HCT116 (cell line): ENCODE data around the gene DCN. TPM values are rescaled to one million over a fixed set of nuclear protein-coding genes. Genes with fewer than 3 reads are reported as not detected.

Experiments
- ATAC-seq: fragments of 200-7000 bp; cut with Tn5 transposase; 2 replicates; pipeline ENCODE4 v1.9.1; 2020; ENCODE audit warnings: mild to moderate bottlenecking, moderate library complexity
- BruUV-seq: library from RNA; stranded (reverse); fragments of 400-500 nt; replicated peaks from 2 replicates; lab custom pipeline; 2021; lab: Mats Ljungman, UMichigan
- CTCF ChIA-PET: fragments of 300-600 bp; sonication (Branson Sonifier 250); formaldehyde crosslinking; loops from one replicate; lab custom pipeline; 2021; ENCODE audit warnings: antibody characterized with exemption; lab: Charles Lee
- POLR2A ChIA-PET: fragments of 300-600, 350-600 bp; sonication (Branson Sonifier 250); formaldehyde crosslinking; loops from one replicate; lab custom pipeline; 2021; ENCODE audit warnings: antibody characterized with exemption; lab: Charles Lee
- RAD21 ChIA-PET, 2 experiments: fragments of 300-600 bp; sonication (Branson Sonifier 250); formaldehyde crosslinking; loops; one replicate each; lab custom pipeline; 2023; ENCODE audit warnings: low total read pairs in 2 of 2; ENCODE audit not compliant: uncharacterized antibody in 2 of 2, unreplicated experiment in 2 of 2, low non-redundant PET in 1 of 2; lab: Charles Lee
- DNase-seq: peaks from one replicate; pipeline ENCODE4 v3.0.0-alpha.2; 2010; ENCODE audit warnings: low read depth, low spot score
- H2AFZ ChIP-seq: fragments of 200-600 bp; shearing (Covaris generic), sonication (generic); 2 replicates; pipeline ENCODE4 v1.6.1; 2017; ENCODE audit warnings: low read depth, mixed run types, mixed read lengths, antibody characterized with exemption, low read length; ENCODE audit not compliant: poor library complexity, severe bottlenecking
- H3K27ac ChIP-seq: 2 replicates; pipeline ENCODE4 v1.5.1; 2012; ENCODE audit warnings: low read depth, low read length
- H3K27me3 ChIP-seq: fragments of 200-600 bp; sonication (generic); 2 replicates; pipeline ENCODE4 v1.6.1; 2016; ENCODE audit warnings: mixed run types, low read length, mixed read lengths; ENCODE audit not compliant: insufficient read depth
- H3K36me3 ChIP-seq, 2 experiments: fragments of 200-500 bp in 1 of 2; fragments of 200-600 bp in 1 of 2; sonication (Bioruptor generic) in 1 of 2; sonication (generic) in 1 of 2; 2 replicates each; pipeline versions ENCODE4 v1.5.1 to v1.6.1; 2014 to 2016; ENCODE audit warnings: low read length in 2 of 2, inconsistent platforms in 1 of 2, mixed read lengths in 1 of 2, mixed run types in 1 of 2; ENCODE audit not compliant: insufficient read depth in 2 of 2, control insufficient read depth in 1 of 2
- H3K4me1 ChIP-seq, 2 experiments: fragments of 200-600 bp in 1 of 2; sonication (generic) in 1 of 2; 2 replicates each; pipeline versions ENCODE4 v1.5.1 to v1.6.1; 2012 to 2017; ENCODE audit warnings: low read length in 2 of 2, inconsistent platforms in 1 of 2, mild to moderate bottlenecking in 1 of 2, mixed read lengths in 1 of 2, mixed run types in 1 of 2, moderate library complexity in 1 of 2; ENCODE audit not compliant: insufficient read depth in 2 of 2, control insufficient read depth in 1 of 2
- H3K4me2 ChIP-seq: fragments of 200-600 bp; sonication (generic); 2 replicates; pipeline ENCODE4 v1.6.1; 2017; ENCODE audit warnings: mixed run types, low read length, mixed read lengths
- H3K4me3 ChIP-seq, 2 experiments: fragments of 200-600 bp in 1 of 2; sonication (generic) in 1 of 2; replicated peaks in 1 of 2; 2 replicates each; pipeline ENCODE4 v1.5.1; 2011 to 2016; ENCODE audit warnings: low read length in 2 of 2, control low read depth in 1 of 2, low read depth in 1 of 2, mild to moderate bottlenecking in 1 of 2, mixed read lengths in 1 of 2, mixed run types in 1 of 2
- H3K79me2 ChIP-seq: fragments of 200-600 bp; sonication (generic); 2 replicates; pipeline ENCODE4 v1.6.1; 2017; ENCODE audit warnings: mild to moderate bottlenecking, mixed run types, low read length, moderate library complexity, mixed read lengths; ENCODE audit not compliant: insufficient read depth
- H3K9ac ChIP-seq: fragments of 200-600 bp; sonication (generic); 2 replicates; pipeline ENCODE4 v1.6.1; 2016; ENCODE audit warnings: low read length, mixed read lengths
- H3K9me2 ChIP-seq: fragments of 200-600 bp; sonication (generic), shearing (Covaris generic); 2 replicates; pipeline ENCODE4 v1.6.1; 2017; ENCODE audit warnings: mixed run types, mild to moderate bottlenecking, moderate library complexity; ENCODE audit not compliant: insufficient read depth
- H3K9me3 ChIP-seq, 2 experiments: fragments of 200-500 bp in 1 of 2; fragments of 200-600 bp in 1 of 2; sonication (Bioruptor generic) in 1 of 2; sonication (generic) in 1 of 2; 2 replicates each; pipeline ENCODE4 v1.6.1; 2014 to 2017; ENCODE audit warnings: low read length in 2 of 2, mixed read lengths in 2 of 2, inconsistent platforms in 1 of 2, low read depth in 1 of 2, mild to moderate bottlenecking in 1 of 2, mixed run types in 1 of 2, moderate library complexity in 1 of 2; ENCODE audit not compliant: control insufficient read depth in 1 of 2, insufficient read depth in 1 of 2
- H4K20me1 ChIP-seq: fragments of 200-600 bp; sonication (generic), shearing (Covaris generic); 2 replicates; pipeline ENCODE4 v1.6.1; 2017; ENCODE audit warnings: mixed run types, mild to moderate bottlenecking, moderate library complexity; ENCODE audit not compliant: insufficient read depth
- CBX3 ChIP-seq: IDR thresholded peaks from 2 replicates; pipeline ENCODE4 v1.6.1; 2012; ENCODE audit warnings: low read depth
- CEBPB ChIP-seq: IDR thresholded peaks from 2 replicates; pipeline ENCODE4 v1.6.1; 2012; ENCODE audit warnings: low read depth
- JUND ChIP-seq: IDR thresholded peaks from 2 replicates; pipeline ENCODE4 v1.6.1; 2012
- POLR2A ChIP-seq: IDR thresholded peaks from 2 replicates; pipeline ENCODE4 v1.7.0; 2011; ENCODE audit warnings: borderline replicate concordance; ENCODE audit not compliant: insufficient read depth, insufficient read length; ENCODE audit errors: extremely low read depth
- SIN3A ChIP-seq: IDR thresholded peaks from 2 replicates; pipeline ENCODE4 v1.6.1; 2012; ENCODE audit warnings: low read depth
- intact Hi-C: fragments of 100-400 bp; cut with micrococcal nuclease; formaldehyde crosslinking; loops from 2 replicates; pipeline ENCODE4 v1.10.0; 2022
- total RNA-seq: library from RNA; stranded (reverse); gene quantifications from one replicate; pipeline ENCODE4 v1.2.1, GENCODE V29; 2021; ENCODE audit not compliant: unreplicated experiment

Gene DCN
- total RNA-seq, 1 experiment from 2014 or later, result 3.6 TPM

DNA sequence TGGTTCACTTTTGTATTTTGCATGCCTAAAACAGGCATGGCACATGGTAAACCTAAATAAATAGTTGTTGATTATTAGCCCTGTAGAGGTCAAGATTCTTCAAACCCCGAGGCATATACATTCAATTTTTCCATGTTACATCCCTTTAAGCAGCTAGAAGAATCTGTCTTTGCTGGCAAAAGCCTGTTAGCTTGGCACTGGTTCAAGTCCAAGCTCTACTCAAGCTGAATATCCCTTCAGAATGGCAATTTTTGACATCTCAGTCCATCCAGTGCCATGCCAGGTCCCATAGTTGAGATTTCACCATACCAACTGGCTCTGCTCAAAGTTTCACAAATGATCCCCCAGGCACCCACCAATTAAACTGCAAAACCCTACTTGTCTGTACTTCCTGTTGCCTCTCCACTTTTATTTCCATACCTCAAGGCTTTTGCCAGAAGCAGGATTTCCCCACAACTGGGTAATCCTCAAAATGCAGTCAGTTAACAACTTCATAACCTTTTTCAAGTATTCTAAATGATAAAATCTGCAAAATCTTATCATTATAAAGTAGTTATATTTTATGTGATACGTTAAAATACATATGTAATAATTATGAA, 9.0 kb upstream of the DCN start:
- Histone ChIP-seq H3K9me2 (no peaks in the 10 kb centered on the region), H3K36me3 (no peaks in the 10 kb centered on the region), H3K9me3 (no peaks in the 10 kb centered on the region), H3K4me1 (no peaks in the 10 kb centered on the region), H2AFZ (no peak overlapping the region), H3K27me3 (no peaks in the 10 kb centered on the region), H4K20me1 (no peaks in the 10 kb centered on the region), H3K4me2 (no peak overlapping the region), H3K27ac (no peak overlapping the region), H3K79me2 (no peaks in the 10 kb centered on the region), H3K9ac (no peak overlapping the region), H3K4me3 (no peak overlapping the region)
- ChIA-PET POLR2A (no interaction called here), CTCF (no interaction called here), RAD21 (interaction anchor here in 1 of 2 experiments (0.7 kb wide), 1 partner anchor 191 kb away, joined by 4 read pairs; no protein-coding TSS in a partner anchor)
- TF ChIP-seq CEBPB, result no peak
- intact Hi-C loops, result no loop called here
- DNase-seq, result no peak
- ATAC-seq, result no peak
- no TSS peak for BruUV-seq

DNA sequence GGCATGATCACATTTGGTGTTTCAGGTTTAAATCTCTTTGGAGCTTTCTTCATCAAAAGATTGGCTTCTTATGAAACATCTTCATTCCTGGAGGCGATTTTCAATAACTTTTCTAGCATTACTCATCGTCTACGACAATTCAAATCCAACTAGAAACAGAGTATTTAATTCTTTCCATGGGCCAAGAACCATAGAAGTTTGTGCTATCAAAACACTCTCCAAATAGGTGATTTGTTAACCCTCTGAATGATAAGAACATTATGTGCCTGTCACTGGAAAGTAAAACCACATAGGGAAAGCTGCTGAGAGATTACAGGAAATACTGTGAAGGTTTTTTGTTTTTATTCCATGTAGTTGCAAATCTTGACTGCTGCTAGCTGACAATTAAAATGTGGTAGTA, 6.9 kb upstream of the DCN start:
- no peak overlapping the region for H3K4me3 ChIP-seq
- no peak overlapping the region for H2AFZ ChIP-seq
- no TSS peak for BruUV-seq
- ChIA-PET RAD21 (no interaction called here), POLR2A (no interaction called here), CTCF (no interaction called here)
- H3K36me3 ChIP-seq, result no peaks in the 10 kb centered on the region
- no peak overlapping the region for H3K27ac ChIP-seq
- no peaks in the 10 kb centered on the region for H3K27me3 ChIP-seq
- H4K20me1 ChIP-seq, result no peaks in the 10 kb centered on the region
- H3K9ac ChIP-seq, result no peak overlapping the region
- H3K79me2 ChIP-seq, result no peaks in the 10 kb centered on the region
- intact Hi-C loops, result no loop called here
- H3K4me2 ChIP-seq, result no peak overlapping the region
- no peak for TF ChIP-seq CEBPB
- no peak for TF ChIP-seq POLR2A
- TF ChIP-seq JUND, result no peak
- no peak for TF ChIP-seq SIN3A
- no peak for TF ChIP-seq CBX3
- DNase-seq (no peak), ATAC-seq (no peak)
- no peaks in the 10 kb centered on the region for H3K9me2 ChIP-seq
- no peaks in the 10 kb centered on the region for H3K4me1 ChIP-seq
- H3K9me3 ChIP-seq, result no peaks in the 10 kb centered on the region
